Measurements from ENCODE around the gene TSHZ1.

The TSHZ1 gene

GRCh38 chr18:75282746-75283145, 72.1 kb downstream of the TSHZ1 start:
- peaks cover 0 to 4% of the 10 kb centered on the region in 2 donors for H3K9me3 Mint-ChIP-seq
- peaks cover 23 to 42% of the 10 kb centered on the region in 2 donors for H3K36me3 Mint-ChIP-seq
- ATAC-seq (replicated peaks) (no peak), DNase-seq (no peak)
- no peak overlapping the region for H3K4me3 Mint-ChIP-seq
- peaks cover 9 to 14% of the 10 kb centered on the region in 2 donors for H3K4me1 Mint-ChIP-seq
- H3K27ac Mint-ChIP-seq = no peak overlapping the region
- H3K27me3 Mint-ChIP-seq = no peaks in the 10 kb centered on the region

- peaks cover 9 to 14% of the 10 kb centered on the region in 2 donors for H3K4me1 Mint-ChIP-seq
- no peak overlapping the region for H3K27ac Mint-ChIP-seq
Measured at GRCh38 chr18:75283731-75284130, 73.1 kb downstream of the TSHZ1 start.

GRCh38 chr18:75284566-75284965, 74.0 kb downstream of the TSHZ1 start:
- Mint-ChIP-seq H3K27ac (no peak overlapping the region), H3K27me3 (no peaks in the 10 kb centered on the region), H3K9me3 (peaks cover 0 to 4% of the 10 kb centered on the region in 2 donors), H3K36me3 (peaks cover 27 to 53% of the 10 kb centered on the region in 2 donors), H3K4me3 (no peak overlapping the region), H3K4me1 (peaks cover 9 to 14% of the 10 kb centered on the region in 2 donors)
- DNase-seq (no peak), ATAC-seq (replicated peaks) (no peak)

More at GRCh38 chr18:75283731-75284130, 73.1 kb downstream of the TSHZ1 start:
- DNase-seq (no peak), ATAC-seq (replicated peaks) (no peak)
- Mint-ChIP-seq H3K4me3 (no peak overlapping the region), H3K9me3 (peaks cover 0 to 4% of the 10 kb centered on the region in 2 donors), H3K36me3 (peaks cover 26 to 51% of the 10 kb centered on the region in 2 donors), H3K27me3 (no peaks in the 10 kb centered on the region)

GRCh38 chr18:75285876-75286275, 75.3 kb downstream of the TSHZ1 start:
- H3K36me3 Mint-ChIP-seq = peaks cover 27 to 53% of the 10 kb centered on the region in 2 donors
- ATAC-seq (replicated peaks) = no peak

GRCh38 chr18:75287006-75287405, 76.4 kb downstream of the TSHZ1 start:
- Mint-ChIP-seq H3K27me3 (no peaks in the 10 kb centered on the region), H3K9me3 (peaks cover 0 to 4% of the 10 kb centered on the region in 2 donors), H3K36me3 (peaks cover 27 to 52% of the 10 kb centered on the region in 2 donors), H3K27ac (no peak overlapping the region), H3K4me1 (no peaks in the 10 kb centered on the region), H3K4me3 (no peak overlapping the region)
- ATAC-seq (replicated peaks) (no peak), DNase-seq (no peak)

More at GRCh38 chr18:75285876-75286275, 75.3 kb downstream of the TSHZ1 start:
- no peak overlapping the region for H3K27ac Mint-ChIP-seq
- DNase-seq = no peak
- H3K4me1 Mint-ChIP-seq = peaks cover under 1 to 1% of the 10 kb centered on the region in 2 donors
- H3K9me3 Mint-ChIP-seq = peaks cover 0 to 4% of the 10 kb centered on the region in 2 donors
- H3K27me3 Mint-ChIP-seq = no peaks in the 10 kb centered on the region
- no peak overlapping the region for H3K4me3 Mint-ChIP-seq

GRCh38 chr18:75287700-75288099, 77.1 kb downstream of the TSHZ1 start:
- ATAC-seq (replicated peaks) (no peak), DNase-seq (no peak)
- Mint-ChIP-seq H3K36me3 (peaks cover 27 to 48% of the 10 kb centered on the region in 2 donors), H3K4me1 (no peaks in the 10 kb centered on the region), H3K27me3 (no peaks in the 10 kb centered on the region), H3K9me3 (peaks cover 0 to 4% of the 10 kb centered on the region in 2 donors), H3K27ac (no peak overlapping the region), H3K4me3 (no peak overlapping the region)

- no peak overlapping the region for H3K4me3 Mint-ChIP-seq
- no peaks in the 10 kb centered on the region for H3K4me1 Mint-ChIP-seq
- ATAC-seq (replicated peaks) (no peak), DNase-seq (no peak)
- H3K27ac Mint-ChIP-seq = no peak overlapping the region
- no peaks in the 10 kb centered on the region for H3K27me3 Mint-ChIP-seq
- peaks cover 21 to 38% of the 10 kb centered on the region in 2 donors for H3K36me3 Mint-ChIP-seq
- H3K9me3 Mint-ChIP-seq = no peaks in the 10 kb centered on the region
Measured at GRCh38 chr18:75289761-75290160, 79.2 kb downstream of the TSHZ1 start.

GRCh38 chr18:75290737-75291358, 80.3 kb downstream of the TSHZ1 start:
- Mint-ChIP-seq H3K4me1 (no peaks in the 10 kb centered on the region), H3K36me3 (peaks cover 12 to 28% of the 10 kb centered on the region in 2 donors), H3K9me3 (no peaks in the 10 kb centered on the region), H3K27me3 (no peaks in the 10 kb centered on the region), H3K4me3 (no peak overlapping the region), H3K27ac (no peak overlapping the region)
- DNase-seq (no peak), ATAC-seq (replicated peaks) (no peak)

GRCh38 chr18:75291460-75291859, 80.9 kb downstream of the TSHZ1 start:
- Mint-ChIP-seq H3K9me3 (no peaks in the 10 kb centered on the region), H3K36me3 (peaks cover 12 to 23% of the 10 kb centered on the region in 2 donors), H3K4me3 (no peak overlapping the region), H3K27ac (no peak overlapping the region), H3K27me3 (no peaks in the 10 kb centered on the region), H3K4me1 (no peaks in the 10 kb centered on the region)
- ATAC-seq (replicated peaks) (no peak), DNase-seq (no peak)

- no peak for DNase-seq
- Mint-ChIP-seq H3K27ac (no peak overlapping the region), H3K4me1 (no peaks in the 10 kb centered on the region), H3K27me3 (no peaks in the 10 kb centered on the region), H3K4me3 (no peak overlapping the region), H3K9me3 (no peaks in the 10 kb centered on the region), H3K36me3 (peaks cover 2 to 3% of the 10 kb centered on the region in 2 donors)
- ATAC-seq (replicated peaks) = no peak
Measured at GRCh38 chr18:75293591-75293990, 83.0 kb downstream of the TSHZ1 start.

- H3K9me3 Mint-ChIP-seq = no peaks in the 10 kb centered on the region
- H3K4me1 Mint-ChIP-seq = no peaks in the 10 kb centered on the region
- DNase-seq (no peak), ATAC-seq (replicated peaks) (no peak)
- no peak overlapping the region for H3K27ac Mint-ChIP-seq
- H3K4me3 Mint-ChIP-seq = no peak overlapping the region
- H3K27me3 Mint-ChIP-seq = no peaks in the 10 kb centered on the region
- no peaks in the 10 kb centered on the region for H3K36me3 Mint-ChIP-seq
Measured at GRCh38 chr18:75297731-75298130, 87.1 kb downstream of the TSHZ1 start.

GRCh38 chr18:75304678-75305557, 94.3 kb downstream of the TSHZ1 start:
- Mint-ChIP-seq H3K9me3 (peaks cover 5 to 8% of the 10 kb centered on the region in 2 donors), H3K4me1 (no peaks in the 10 kb centered on the region), H3K4me3 (no peak overlapping the region), H3K27ac (no peak overlapping the region), H3K27me3 (peaks cover 4 to 8% of the 10 kb centered on the region in 2 donors), H3K36me3 (no peaks in the 10 kb centered on the region)
- ATAC-seq (replicated peaks) = no peak
- no peak for DNase-seq

GRCh38 chr18:75305984-75306383, 95.4 kb downstream of the TSHZ1 start:
- H3K36me3 Mint-ChIP-seq = no peaks in the 10 kb centered on the region
- no peak overlapping the region for H3K27ac Mint-ChIP-seq
- DNase-seq = no peak

GRCh38 chr18:75307530-75307929, 96.9 kb downstream of the TSHZ1 start:
- H3K4me3 Mint-ChIP-seq = no peak overlapping the region

More at GRCh38 chr18:75305984-75306383, 95.4 kb downstream of the TSHZ1 start:
- Mint-ChIP-seq H3K4me1 (no peaks in the 10 kb centered on the region), H3K27me3 (peaks cover 4 to 19% of the 10 kb centered on the region in 2 donors), H3K4me3 (no peak overlapping the region), H3K9me3 (peaks cover 5 to 11% of the 10 kb centered on the region in 2 donors)
- no peak for ATAC-seq (replicated peaks)

More at GRCh38 chr18:75307530-75307929, 96.9 kb downstream of the TSHZ1 start:
- Mint-ChIP-seq H3K9me3 (peaks cover 5 to 12% of the 10 kb centered on the region in 2 donors), H3K36me3 (no peaks in the 10 kb centered on the region), H3K4me1 (no peaks in the 10 kb centered on the region), H3K27me3 (peaks cover 4 to 29% of the 10 kb centered on the region in 2 donors), H3K27ac (no peak overlapping the region)
- DNase-seq (no peak), ATAC-seq (replicated peaks) (peak in 1 of 2 donors; percentile 25)
